Measurements from ENCODE around the gene KRTAP10-5.
"Not testable (repeated sequence)": the region's sequence is repeated elsewhere in the genome, so short reads cannot be mapped to it uniquely, and the experiment has no call there.

Gene KRTAP10-5

GRCh38 chr21:44574457-44575306 is 5.7 kb downstream of the KRTAP10-5 start:
- no peak for TF ChIP-seq CTCF (IDR thresholded peaks at IDR 0.05; ENCODE audit: unreplicated experiment in 3 of 3)
- no peaks in the 10 kb centered on the region for H3K4me1 Mint-ChIP-seq
- H3K36me3 Mint-ChIP-seq (ENCODE audit: low read depth), result no peaks in the 10 kb centered on the region
- H3K9me3 Mint-ChIP-seq, result peaks cover 49% of the 10 kb centered on the region
- no peak overlapping the region for H3K4me3 Mint-ChIP-seq
- no peak overlapping the region for H3K27ac Mint-ChIP-seq
- H3K27me3 Mint-ChIP-seq (ENCODE audit: low read depth), result peaks cover 16% of the 10 kb centered on the region

GRCh38 chr21:44573630-44574456 is 6.6 kb downstream of the KRTAP10-5 start, which contains the start of gene KRTAP10-4:
Gene KRTAP10-4, plus strand, starts transcription at chr21:44573729. Its CDS starts 30 bp downstream, at chr21:44573759.
- H3K27ac Mint-ChIP-seq; H3K4me1 Mint-ChIP-seq; H3K4me3 Mint-ChIP-seq; H3K36me3 Mint-ChIP-seq (ENCODE audit: low read depth): not testable (repeated sequence)
- Mint-ChIP-seq H3K27me3 (ENCODE audit: low read depth) (peaks cover 25% of the 10 kb centered on the region), H3K9me3 (peaks cover 47% of the 10 kb centered on the region)

- no peaks in the 10 kb centered on the region for H3K4me1 Mint-ChIP-seq
- H3K4me3 Mint-ChIP-seq, result no peak overlapping the region
- H3K36me3 Mint-ChIP-seq (ENCODE audit: low read depth), result no peaks in the 10 kb centered on the region
- no peak for TF ChIP-seq CTCF (IDR thresholded peaks at IDR 0.05; ENCODE audit: unreplicated experiment in 3 of 3)
- H3K27me3 Mint-ChIP-seq (ENCODE audit: low read depth), result peaks cover 28% of the 10 kb centered on the region
- no peak overlapping the region for H3K27ac Mint-ChIP-seq
- H3K9me3 Mint-ChIP-seq, result peaks cover 43% of the 10 kb centered on the region
Observed at GRCh38 chr21:44572959-44573583, 7.3 kb downstream of the KRTAP10-5 start.

GRCh38 chr21:44571844-44572782 is 8.3 kb downstream of the KRTAP10-5 start:
- no peak for TF ChIP-seq CTCF (IDR thresholded peaks at IDR 0.05; ENCODE audit: unreplicated experiment in 3 of 3)
- H3K36me3 Mint-ChIP-seq (ENCODE audit: low read depth), result no peaks in the 10 kb centered on the region
- H3K4me3 Mint-ChIP-seq, result no peak overlapping the region
- H3K27me3 Mint-ChIP-seq (ENCODE audit: low read depth), result peaks cover 36% of the 10 kb centered on the region
- H3K4me1 Mint-ChIP-seq, result no peaks in the 10 kb centered on the region
- peaks cover 35% of the 10 kb centered on the region for H3K9me3 Mint-ChIP-seq
- H3K27ac Mint-ChIP-seq, result no peak overlapping the region

- no peak overlapping the region for H3K4me3 Mint-ChIP-seq
- H3K36me3 Mint-ChIP-seq (ENCODE audit: low read depth), result no peaks in the 10 kb centered on the region
- TF ChIP-seq CTCF (IDR thresholded peaks at IDR 0.05; ENCODE audit: unreplicated experiment in 3 of 3), result no peak
- H3K27ac Mint-ChIP-seq, result no peak overlapping the region
- peaks cover 36% of the 10 kb centered on the region for H3K27me3 Mint-ChIP-seq (ENCODE audit: low read depth)
- peaks cover 30% of the 10 kb centered on the region for H3K9me3 Mint-ChIP-seq
- no peaks in the 10 kb centered on the region for H3K4me1 Mint-ChIP-seq
Observed at GRCh38 chr21:44571296-44571695, 9.1 kb downstream of the KRTAP10-5 start.

Data from nephron (organoid).